Hepatocyte (in vitro differentiated cells): ENCODE measurements around the gene LRFN3.

Experiments
- CTCF ChIP-seq: fragments of 200-600 bp; sonication (generic); IDR thresholded peaks from 2 replicates; pipeline ENCODE4 v1.5.1; 2016; ENCODE audit warnings: antibody characterized with exemption, mild to moderate bottlenecking; ENCODE audit not compliant: poor library complexity
- EZH2 ChIP-seq: fragments of 200-600 bp; sonication (generic); IDR thresholded peaks from 2 replicates; pipeline ENCODE4 v1.6.1; 2016; ENCODE audit warnings: antibody characterized with exemption, mild to moderate bottlenecking, borderline replicate concordance

GRCh38 chr19:35963514-35963913 lies 27.3 kb downstream of the LRFN3 start:
- TF ChIP-seq CTCF (no peak), EZH2 (no peak)
